MCF 10A (cell line): ENCODE results near the gene SIDT1. TPM values are rescaled to one million over a fixed set of nuclear protein-coding genes. Genes with fewer than 3 reads are reported as not detected.

Experiments
- BruUV-seq: library from RNA; stranded (reverse); fragments of 400-500 nt; replicated peaks from 2 replicates; lab custom pipeline; 2021; lab: Mats Ljungman, UMichigan
- CTCF ChIA-PET: fragments of 300-600 bp; sonication (Branson Sonifier 250); formaldehyde crosslinking; extraction: SDS; loops from one replicate; lab custom pipeline; 2021; ENCODE audit warnings: antibody characterized with exemption, inconsistent platforms; lab: Yijun Ruan, JAX
- POLR2A ChIA-PET: fragments of 300-600, 350-650 bp; sonication (Branson Sonifier 250); formaldehyde crosslinking; extraction: SDS; loops from one replicate; lab custom pipeline; 2020; ENCODE audit warnings: antibody characterized with exemption, inconsistent platforms; lab: Yijun Ruan, JAX
- DNase-seq: peaks from one replicate; pipeline ENCODE4 v3.0.0-alpha.2; 2018; ENCODE audit not compliant: unreplicated experiment
- H3K27ac Mint-ChIP-seq: one replicate; pipeline ENCODE4 v1.8.0; 2022; ENCODE audit warnings: mild to moderate bottlenecking, low read depth, mixed read lengths; ENCODE audit not compliant: unreplicated experiment
- H3K27me3 Mint-ChIP-seq: one replicate; pipeline ENCODE4 v1.8.0; 2022; ENCODE audit warnings: mixed read lengths; ENCODE audit not compliant: insufficient read depth, unreplicated experiment
- H3K36me3 Mint-ChIP-seq: one replicate; pipeline ENCODE4 v1.8.0; 2022; ENCODE audit warnings: mild to moderate bottlenecking, moderate library complexity, mixed read lengths; ENCODE audit not compliant: insufficient read depth, unreplicated experiment
- H3K4me1 Mint-ChIP-seq: one replicate; pipeline ENCODE4 v1.8.0; 2022; ENCODE audit warnings: mixed read lengths; ENCODE audit not compliant: insufficient read depth, unreplicated experiment
- H3K4me3 Mint-ChIP-seq: one replicate; pipeline ENCODE4 v1.8.0; 2022; ENCODE audit warnings: mild to moderate bottlenecking, moderate library complexity, mixed read lengths; ENCODE audit not compliant: unreplicated experiment
- H3K9me3 Mint-ChIP-seq: one replicate; pipeline ENCODE4 v1.8.0; 2022; ENCODE audit warnings: mixed read lengths; ENCODE audit not compliant: unreplicated experiment
- intact Hi-C: fragments of 100-400 bp; cut with micrococcal nuclease; formaldehyde crosslinking; loops from 2 replicates; pipeline ENCODE4 v1.14.1; 2022
- total RNA-seq: library from RNA; stranded (reverse); gene quantifications from 2 replicates; pipeline ENCODE4 v1.2.3, GENCODE V29; 2022
- TF ChIP-seq, protein P1 (sequence below): fragments of 200-600 bp; IDR thresholded peaks from one replicate; pipeline ENCODE4 v1.8.0; 2022; ENCODE audit warnings: antibody characterized with exemption, mild to moderate bottlenecking; ENCODE audit not compliant: unreplicated experiment

SIDT1 gene
- total RNA-seq, 1 experiment from 2014 or later: 0.28 TPM

DNA sequence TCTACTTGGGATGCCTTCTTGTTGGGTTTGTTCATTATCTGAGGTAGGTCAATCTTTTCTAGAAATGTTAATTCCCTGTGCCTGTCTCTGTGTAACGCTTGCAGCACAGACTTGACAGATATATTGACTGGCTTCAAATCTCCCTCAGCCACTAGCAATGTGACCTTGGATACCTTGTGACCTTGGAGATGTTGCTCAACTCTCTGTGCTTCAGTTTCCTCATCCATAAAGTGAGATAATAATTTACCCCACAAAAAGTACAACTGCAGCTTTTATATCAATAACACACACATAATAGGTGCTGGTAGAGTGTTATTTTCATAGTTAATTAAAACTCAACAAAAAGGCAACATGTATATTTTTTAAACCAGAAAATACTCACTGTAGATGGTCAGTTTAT lies 52.9 kb downstream of the SIDT1 start:
- no peak for DNase-seq
- CTCF ChIA-PET: interaction anchor here (0.7 to 0.8 kb wide), 2 partner anchors 27 to 90 kb away, joined by 3 to 4 read pairs; no protein-coding TSS in a partner anchor
- no peaks in the 10 kb centered on the region for H3K36me3 Mint-ChIP-seq
- POLR2A ChIA-PET: interaction anchor here (0.6 kb wide), 1 partner anchor 212 kb away, joined by 4 read pairs; no protein-coding TSS in a partner anchor
- BruUV-seq: no TSS peak
- H3K9me3 Mint-ChIP-seq: no peaks in the 10 kb centered on the region
- TF ChIP-seq, protein P1, sequence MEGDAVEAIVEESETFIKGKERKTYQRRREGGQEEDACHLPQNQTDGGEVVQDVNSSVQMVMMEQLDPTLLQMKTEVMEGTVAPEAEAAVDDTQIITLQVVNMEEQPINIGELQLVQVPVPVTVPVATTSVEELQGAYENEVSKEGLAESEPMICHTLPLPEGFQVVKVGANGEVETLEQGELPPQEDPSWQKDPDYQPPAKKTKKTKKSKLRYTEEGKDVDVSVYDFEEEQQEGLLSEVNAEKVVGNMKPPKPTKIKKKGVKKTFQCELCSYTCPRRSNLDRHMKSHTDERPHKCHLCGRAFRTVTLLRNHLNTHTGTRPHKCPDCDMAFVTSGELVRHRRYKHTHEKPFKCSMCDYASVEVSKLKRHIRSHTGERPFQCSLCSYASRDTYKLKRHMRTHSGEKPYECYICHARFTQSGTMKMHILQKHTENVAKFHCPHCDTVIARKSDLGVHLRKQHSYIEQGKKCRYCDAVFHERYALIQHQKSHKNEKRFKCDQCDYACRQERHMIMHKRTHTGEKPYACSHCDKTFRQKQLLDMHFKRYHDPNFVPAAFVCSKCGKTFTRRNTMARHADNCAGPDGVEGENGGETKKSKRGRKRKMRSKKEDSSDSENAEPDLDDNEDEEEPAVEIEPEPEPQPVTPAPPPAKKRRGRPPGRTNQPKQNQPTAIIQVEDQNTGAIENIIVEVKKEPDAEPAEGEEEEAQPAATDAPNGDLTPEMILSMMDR: no peak
- H3K27ac Mint-ChIP-seq: no peak overlapping the region
- peaks cover 11% of the 10 kb centered on the region for H3K27me3 Mint-ChIP-seq
- intact Hi-C loops: no loop called here
- no peak overlapping the region for H3K4me3 Mint-ChIP-seq
- H3K4me1 Mint-ChIP-seq: no peaks in the 10 kb centered on the region

DNA sequence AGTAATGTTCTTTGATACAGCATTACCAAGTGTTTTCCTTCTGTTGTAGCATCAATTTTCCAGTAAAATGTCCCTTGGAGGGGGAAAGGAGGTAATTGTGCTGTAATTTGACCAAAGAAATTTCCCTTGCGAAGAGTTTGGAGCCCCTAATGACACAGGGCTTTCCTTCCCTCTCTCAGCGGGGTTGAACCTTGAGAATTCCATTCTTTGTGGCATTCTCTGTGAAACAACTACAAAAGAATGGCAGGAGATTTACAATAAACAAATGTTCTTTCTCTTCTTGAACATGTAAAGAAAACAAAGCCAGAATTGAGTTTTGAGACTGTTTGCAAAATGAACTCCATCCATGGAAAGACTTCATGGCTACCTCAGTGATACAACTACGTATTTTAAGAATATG lies 53.4 kb downstream of the SIDT1 start:
- no peaks in the 10 kb centered on the region for H3K4me1 Mint-ChIP-seq
- H3K9me3 Mint-ChIP-seq: no peaks in the 10 kb centered on the region
- no peak for DNase-seq
- peaks cover 11% of the 10 kb centered on the region for H3K27me3 Mint-ChIP-seq
- ChIA-PET CTCF (interaction anchor here (0.7 to 0.8 kb wide), 3 partner anchors 8 to 90 kb away, joined by 3 to 4 read pairs (median 3); no protein-coding TSS in a partner anchor), POLR2A (interaction anchor here (0.6 kb wide), 1 partner anchor 212 kb away, joined by 4 read pairs; no protein-coding TSS in a partner anchor)
- H3K36me3 Mint-ChIP-seq: no peaks in the 10 kb centered on the region
- no peak overlapping the region for H3K27ac Mint-ChIP-seq
- TF ChIP-seq, protein P1: no peak
- BruUV-seq: no TSS peak
- no peak overlapping the region for H3K4me3 Mint-ChIP-seq
- intact Hi-C loops: no loop called here

DNA sequence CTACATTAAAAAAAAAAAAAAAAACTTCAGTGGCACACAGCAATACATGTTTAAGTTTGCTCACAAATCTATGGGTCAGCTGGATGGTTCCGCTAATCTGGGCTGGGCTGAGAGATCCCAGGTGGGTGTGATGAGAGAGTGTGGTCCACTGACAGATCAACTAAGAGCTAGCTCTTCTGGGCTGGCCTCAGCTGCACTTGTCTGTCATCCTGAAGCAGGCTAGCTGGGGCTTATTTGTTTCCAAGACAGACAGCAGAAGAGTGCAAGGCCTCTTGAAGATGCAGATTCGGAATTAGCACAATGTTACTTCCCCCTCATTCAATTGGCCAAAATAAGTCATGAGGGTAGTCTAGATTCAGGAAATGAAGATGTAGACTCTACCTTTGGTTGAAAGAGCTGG lies 56.5 kb downstream of the SIDT1 start:
- CTCF ChIA-PET: interaction anchor here (0.7 to 3.6 kb wide), 4 partner anchors 11 to 101 kb away, joined by 4 to 21 read pairs (median 5); no protein-coding TSS in a partner anchor
- no peak for DNase-seq
- H3K27me3 Mint-ChIP-seq: peaks cover 11% of the 10 kb centered on the region

DNA sequence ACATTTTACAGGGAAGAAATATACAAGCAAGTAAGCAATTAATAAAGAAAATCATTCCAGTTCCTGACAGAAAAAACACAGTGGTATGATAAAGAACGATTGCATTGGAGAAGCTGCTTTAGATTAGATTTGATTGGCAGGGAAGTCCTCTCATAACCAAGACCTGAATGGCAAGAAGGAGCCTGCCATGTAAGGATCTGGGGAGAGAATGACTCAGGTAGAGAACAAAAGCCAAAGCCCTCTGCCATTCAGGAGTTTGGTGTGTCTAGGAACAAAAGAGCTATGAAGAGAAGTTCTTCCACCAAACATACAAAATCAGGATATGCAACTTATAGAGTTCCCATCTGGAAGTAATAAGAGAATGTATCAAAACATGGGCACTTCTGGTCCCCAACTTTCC lies 57.6 kb downstream of the SIDT1 start:
- H3K27me3 Mint-ChIP-seq: peaks cover 6% of the 10 kb centered on the region
- CTCF ChIA-PET: interaction anchor here (1.3 to 3.6 kb wide), 3 partner anchors 12 to 96 kb away, joined by 4 to 21 read pairs (median 4); no protein-coding TSS in a partner anchor
- POLR2A ChIA-PET: no interaction called here
- H3K4me1 Mint-ChIP-seq: no peaks in the 10 kb centered on the region
- DNase-seq: no peak
- no peaks in the 10 kb centered on the region for H3K36me3 Mint-ChIP-seq
- BruUV-seq: no TSS peak
- H3K4me3 Mint-ChIP-seq: no peak overlapping the region
- H3K27ac Mint-ChIP-seq: no peak overlapping the region
- no peaks in the 10 kb centered on the region for H3K9me3 Mint-ChIP-seq
- intact Hi-C loops: no loop called here
- TF ChIP-seq, protein P1: no peak

More for the DNA sequence above, 56.5 kb downstream of the SIDT1 start:
- TF ChIP-seq, protein P1: no peak
- POLR2A ChIA-PET: interaction anchor here (0.6 kb wide), 1 partner anchor 39 kb away, joined by 3 read pairs; no protein-coding TSS in a partner anchor
- H3K9me3 Mint-ChIP-seq: no peaks in the 10 kb centered on the region
- H3K27ac Mint-ChIP-seq: no peak overlapping the region
- H3K4me1 Mint-ChIP-seq: no peaks in the 10 kb centered on the region
- H3K36me3 Mint-ChIP-seq: no peaks in the 10 kb centered on the region
- intact Hi-C loops: no loop called here
- BruUV-seq: no TSS peak
- H3K4me3 Mint-ChIP-seq: no peak overlapping the region
